MM.1S (cell line): ENCODE results near the gene GYS1.
"Not testable (repeated sequence)": the region's sequence is repeated elsewhere in the genome, so short reads cannot be mapped to it uniquely, and the experiment has no call there.

Experiments used
- EZH2 ChIP-seq: fragments of 300-600 bp; sonication (generic); optimal IDR thresholded peaks from 2 replicates; pipeline ENCODE3; 2017; ENCODE audit warnings: low read depth, mild to moderate bottlenecking, antibody characterized with exemption, low read length, mixed read lengths
- EZH2phosphoT487 ChIP-seq: fragments of 300-600 bp; sonication (generic); IDR thresholded peaks from 2 replicates; pipeline ENCODE4 v1.6.1; 2018; ENCODE audit warnings: antibody characterized with exemption, low read length
- TF ChIP-seq, protein P1 (sequence below): fragments of 300-600 bp; sonication (generic); IDR thresholded peaks from 2 replicates; pipeline ENCODE4 v1.5.1; 2016; ENCODE audit warnings: antibody characterized with exemption, low read length, mixed read lengths

DNA sequence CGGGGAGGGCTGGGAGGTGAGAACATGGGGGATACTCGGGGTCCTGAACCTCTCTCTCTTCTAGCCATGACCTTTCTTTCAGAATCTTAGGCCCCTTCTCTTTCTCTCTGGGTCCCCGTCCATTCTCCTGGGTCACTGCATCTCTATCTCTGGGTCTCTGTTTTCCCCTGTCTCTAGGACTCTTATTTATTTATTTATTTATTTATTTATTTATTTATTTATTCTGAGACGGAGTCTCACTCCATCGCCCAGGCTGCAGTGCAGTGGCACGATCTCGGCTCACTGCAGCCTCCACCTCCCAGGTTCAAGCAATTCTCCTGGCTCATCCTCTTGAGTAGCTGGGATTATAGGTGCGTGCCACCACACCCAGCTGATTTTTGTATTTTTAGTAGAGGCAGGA is 73.8 kb downstream of the GYS1 start:
- TF ChIP-seq, protein P1, sequence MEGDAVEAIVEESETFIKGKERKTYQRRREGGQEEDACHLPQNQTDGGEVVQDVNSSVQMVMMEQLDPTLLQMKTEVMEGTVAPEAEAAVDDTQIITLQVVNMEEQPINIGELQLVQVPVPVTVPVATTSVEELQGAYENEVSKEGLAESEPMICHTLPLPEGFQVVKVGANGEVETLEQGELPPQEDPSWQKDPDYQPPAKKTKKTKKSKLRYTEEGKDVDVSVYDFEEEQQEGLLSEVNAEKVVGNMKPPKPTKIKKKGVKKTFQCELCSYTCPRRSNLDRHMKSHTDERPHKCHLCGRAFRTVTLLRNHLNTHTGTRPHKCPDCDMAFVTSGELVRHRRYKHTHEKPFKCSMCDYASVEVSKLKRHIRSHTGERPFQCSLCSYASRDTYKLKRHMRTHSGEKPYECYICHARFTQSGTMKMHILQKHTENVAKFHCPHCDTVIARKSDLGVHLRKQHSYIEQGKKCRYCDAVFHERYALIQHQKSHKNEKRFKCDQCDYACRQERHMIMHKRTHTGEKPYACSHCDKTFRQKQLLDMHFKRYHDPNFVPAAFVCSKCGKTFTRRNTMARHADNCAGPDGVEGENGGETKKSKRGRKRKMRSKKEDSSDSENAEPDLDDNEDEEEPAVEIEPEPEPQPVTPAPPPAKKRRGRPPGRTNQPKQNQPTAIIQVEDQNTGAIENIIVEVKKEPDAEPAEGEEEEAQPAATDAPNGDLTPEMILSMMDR, result not testable (repeated sequence)
- not testable (repeated sequence) for TF ChIP-seq EZH2, EZH2phosphoT487
